GM19463 (cell line): ENCODE results near the gene ZNF773.

Experiments
- ATAC-seq: cut with Tn5 transposase; IDR thresholded peaks from one replicate; pipeline ENCODE4 v1.9.1; 2021; ENCODE audit warnings: mild to moderate bottlenecking, moderate library complexity; ENCODE audit not compliant: unreplicated experiment

The ZNF773 gene

DNA sequence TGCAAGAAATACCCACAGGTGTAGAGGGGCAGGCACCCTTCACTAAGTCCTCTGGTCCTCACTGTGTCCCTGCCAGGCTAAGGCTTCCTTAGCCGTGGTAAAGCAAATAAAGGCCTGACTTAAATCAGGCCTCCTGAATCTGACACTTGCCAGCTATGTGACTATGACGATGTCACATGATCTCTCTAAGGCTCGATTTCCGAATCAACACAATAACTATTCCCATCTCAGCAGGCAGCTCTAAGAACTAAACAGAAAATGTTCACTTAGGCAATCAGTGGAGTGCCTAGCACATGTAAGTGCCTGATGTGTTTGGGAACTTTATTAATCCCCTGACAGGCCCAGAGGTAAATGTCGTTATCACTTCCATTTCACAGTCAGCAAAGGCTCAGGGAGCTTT lies 57.9 kb downstream of the ZNF773 start:
- no peak for ATAC-seq
